HEK293T (cell line): ENCODE data around the gene ATR.
"Not testable (repeated sequence)": the region's sequence is repeated elsewhere in the genome, so short reads cannot be mapped to it uniquely, and the experiment has no call there.

Experiments
- CTCF ChIA-PET: fragments of 350-600 bp; formaldehyde crosslinking; extraction: SDS; loops from one replicate; lab custom pipeline; 2021; ENCODE audit warnings: antibody characterized with exemption, inconsistent platforms; lab: Yijun Ruan, JAX
- POLR2A ChIA-PET: fragments of 350-600 bp; formaldehyde crosslinking; extraction: SDS; loops from one replicate; lab custom pipeline; 2020; ENCODE audit warnings: antibody characterized with exemption, inconsistent platforms; lab: Yijun Ruan, JAX
- DNase-seq: peaks from one replicate; pipeline ENCODE4 v3.0.0; 2012; ENCODE audit warnings: mixed read lengths; ENCODE audit errors: extremely low spot score
- ARNT ChIP-seq: fragments of 450-650 bp; IDR thresholded peaks from 2 replicates; pipeline ENCODE4 v1.6.1; 2017; ENCODE audit warnings: mild to moderate bottlenecking
- BHLHE40 ChIP-seq: fragments of 450-650 bp; IDR thresholded peaks from 2 replicates; pipeline ENCODE4 v1.6.1; 2016; ENCODE audit warnings: mild to moderate bottlenecking, moderate library complexity, borderline replicate concordance
- CTBP1 ChIP-seq: fragments of 450-650 bp; IDR thresholded peaks from 2 replicates; pipeline ENCODE4 v1.6.1; 2016; ENCODE audit warnings: borderline replicate concordance
- ELF4 ChIP-seq: fragments of 450-650 bp; IDR thresholded peaks from 2 replicates; pipeline ENCODE4 v1.6.1; 2017; ENCODE audit warnings: antibody characterized with exemption
- FOXA1 ChIP-seq: fragments of 450-650 bp; IDR thresholded peaks from 2 replicates; pipeline ENCODE4 v1.6.1; 2016; ENCODE audit warnings: mild to moderate bottlenecking
- FOXK2 ChIP-seq: fragments of 450-650 bp; IDR thresholded peaks from 2 replicates; pipeline ENCODE4 v1.6.1; 2016; ENCODE audit warnings: mild to moderate bottlenecking
- FOXM1 ChIP-seq: fragments of 450-650 bp; IDR thresholded peaks from 2 replicates; pipeline ENCODE4 v1.6.1; 2017; ENCODE audit warnings: mild to moderate bottlenecking, borderline replicate concordance
- HDGF ChIP-seq: fragments of 450-650 bp; IDR thresholded peaks from 2 replicates; pipeline ENCODE4 v1.6.1; 2017; ENCODE audit warnings: antibody characterized with exemption, borderline replicate concordance
- L3MBTL2 ChIP-seq: fragments of 450-650 bp; conservative IDR thresholded peaks from 2 replicates; pipeline ENCODE4 v1.6.1; 2016; ENCODE audit warnings: mild to moderate bottlenecking
- LEF1 ChIP-seq: fragments of 450-650 bp; IDR thresholded peaks from 2 replicates; pipeline ENCODE4 v1.6.1; 2017; ENCODE audit warnings: mild to moderate bottlenecking, borderline replicate concordance
- NFRKB ChIP-seq: fragments of 450-650 bp; IDR thresholded peaks from 2 replicates; pipeline ENCODE4 v1.6.1; 2016; ENCODE audit warnings: mild to moderate bottlenecking, moderate library complexity
- SP1 ChIP-seq: fragments of 450-650 bp; IDR thresholded peaks from 2 replicates; pipeline ENCODE4 v1.6.1; 2017
- SUZ12 ChIP-seq: fragments of 450-650 bp; IDR thresholded peaks from 2 replicates; pipeline ENCODE4 v1.6.1; 2016; ENCODE audit warnings: mild to moderate bottlenecking
- TARDBP ChIP-seq: fragments of 450-650 bp; IDR thresholded peaks from 2 replicates; pipeline ENCODE4 v1.6.1; 2016
- ZNF384 ChIP-seq: fragments of 450-650 bp; IDR thresholded peaks from 2 replicates; pipeline ENCODE4 v1.6.1; 2016
- TF ChIP-seq, protein P1 (sequence below): fragments of 450-650 bp; IDR thresholded peaks from 2 replicates; pipeline ENCODE4 v1.6.1; 2016

The ATR gene

DNA sequence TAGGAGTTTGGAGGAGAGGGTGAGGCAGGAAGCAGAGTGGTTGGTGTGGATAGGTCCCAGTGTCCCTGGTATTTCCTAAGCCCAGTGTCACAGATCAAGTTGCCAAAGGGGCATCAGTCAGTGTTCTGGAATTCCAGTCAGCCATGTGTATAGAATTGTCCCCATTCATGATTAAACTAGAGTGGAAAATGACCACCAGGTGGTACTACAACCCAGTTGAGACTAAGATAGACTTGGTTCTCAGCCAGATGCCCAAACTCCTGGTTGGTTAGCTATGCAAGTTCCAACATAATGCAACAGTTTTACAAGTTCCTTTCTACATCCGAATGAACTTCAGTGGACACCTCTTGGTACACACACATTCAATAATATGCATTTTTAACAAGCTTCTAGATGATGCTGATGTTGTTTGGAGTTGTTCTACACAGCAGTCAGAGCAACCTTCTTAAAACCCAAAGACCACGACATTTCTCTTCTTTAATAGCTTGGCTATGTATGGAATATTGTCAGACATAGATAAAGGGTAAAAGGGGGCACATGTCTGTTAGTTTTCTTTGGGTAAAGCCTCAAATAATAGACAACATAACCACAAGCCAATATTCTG is 8.4 kb upstream of the ATR start:
- ChIA-PET CTCF (interaction anchor here (0.6 to 1.4 kb wide), 4 partner anchors 81 to 242 kb away, joined by 3 to 7 read pairs (median 5); no protein-coding TSS in a partner anchor), POLR2A (interaction anchor here (0.7 to 1.7 kb wide), 3 partner anchors 8 to 137 kb away, joined by 3 to 7 read pairs (median 5); partner anchors contain the start of genes ATR, PLS1 and TRPC1)
- DNase-seq: peak; percentile 64
- TF ChIP-seq CTBP1 (no peak), ZNF384 (no peak), L3MBTL2 (no peak), HDGF (no peak)
- TF ChIP-seq, protein P1, sequence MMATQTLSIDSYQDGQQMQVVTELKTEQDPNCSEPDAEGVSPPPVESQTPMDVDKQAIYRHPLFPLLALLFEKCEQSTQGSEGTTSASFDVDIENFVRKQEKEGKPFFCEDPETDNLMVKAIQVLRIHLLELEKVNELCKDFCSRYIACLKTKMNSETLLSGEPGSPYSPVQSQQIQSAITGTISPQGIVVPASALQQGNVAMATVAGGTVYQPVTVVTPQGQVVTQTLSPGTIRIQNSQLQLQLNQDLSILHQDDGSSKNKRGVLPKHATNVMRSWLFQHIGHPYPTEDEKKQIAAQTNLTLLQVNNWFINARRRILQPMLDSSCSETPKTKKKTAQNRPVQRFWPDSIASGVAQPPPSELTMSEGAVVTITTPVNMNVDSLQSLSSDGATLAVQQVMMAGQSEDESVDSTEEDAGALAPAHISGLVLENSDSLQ: no peak

DNA sequence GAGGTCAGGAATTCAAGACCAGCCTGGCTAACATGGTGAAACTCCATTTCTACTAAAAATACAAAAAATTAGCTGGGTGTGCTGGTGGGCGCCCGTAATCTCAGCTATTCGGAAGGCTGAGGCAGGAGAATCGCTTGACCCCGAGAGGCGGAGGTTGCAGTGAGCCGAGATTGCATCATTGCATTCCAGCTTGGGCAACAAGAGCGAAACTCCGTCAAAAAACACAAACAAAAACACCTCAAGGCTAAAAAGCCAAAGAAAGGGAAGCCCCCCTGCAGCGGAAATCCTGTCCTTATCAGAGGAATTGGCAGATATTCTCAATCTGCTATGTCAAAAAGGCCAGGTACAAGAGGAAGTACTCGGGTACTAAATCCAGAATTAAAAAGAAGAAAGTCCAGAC is 2.5 kb upstream of the ATR start:
- CTCF ChIA-PET, POLR2A ChIA-PET, DNase-seq: not testable (repeated sequence)

DNA sequence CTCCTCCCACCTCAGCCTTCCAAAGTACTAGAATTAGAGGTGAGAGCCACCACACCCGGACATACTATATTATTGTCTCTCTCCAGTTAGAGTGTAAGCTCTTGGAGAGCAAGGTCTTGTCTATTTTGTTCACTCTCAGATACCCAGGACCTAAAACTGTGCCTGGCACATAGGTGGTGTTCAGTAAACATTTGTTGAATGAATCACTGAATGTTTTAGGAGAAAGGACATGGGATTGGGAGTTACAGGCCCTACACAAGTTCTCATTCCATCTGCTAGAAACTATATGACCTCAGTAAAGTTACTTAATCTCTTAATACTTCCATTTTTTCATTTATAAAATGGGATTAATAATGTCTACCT is 1.5 kb upstream of the ATR start:
- no peak for TF ChIP-seq TARDBP
- no peak for TF ChIP-seq SP1
- no peak for TF ChIP-seq ZNF384
- no peak for TF ChIP-seq ELF4
- no peak for TF ChIP-seq BHLHE40
- TF ChIP-seq FOXA1: no peak
- no peak for TF ChIP-seq FOXM1
- TF ChIP-seq NFRKB: no peak
- no peak for TF ChIP-seq ARNT
- TF ChIP-seq HDGF: no peak
- no peak for TF ChIP-seq LEF1
- DNase-seq: no peak
- POLR2A ChIA-PET: no interaction called here
- CTCF ChIA-PET: no interaction called here

DNA sequence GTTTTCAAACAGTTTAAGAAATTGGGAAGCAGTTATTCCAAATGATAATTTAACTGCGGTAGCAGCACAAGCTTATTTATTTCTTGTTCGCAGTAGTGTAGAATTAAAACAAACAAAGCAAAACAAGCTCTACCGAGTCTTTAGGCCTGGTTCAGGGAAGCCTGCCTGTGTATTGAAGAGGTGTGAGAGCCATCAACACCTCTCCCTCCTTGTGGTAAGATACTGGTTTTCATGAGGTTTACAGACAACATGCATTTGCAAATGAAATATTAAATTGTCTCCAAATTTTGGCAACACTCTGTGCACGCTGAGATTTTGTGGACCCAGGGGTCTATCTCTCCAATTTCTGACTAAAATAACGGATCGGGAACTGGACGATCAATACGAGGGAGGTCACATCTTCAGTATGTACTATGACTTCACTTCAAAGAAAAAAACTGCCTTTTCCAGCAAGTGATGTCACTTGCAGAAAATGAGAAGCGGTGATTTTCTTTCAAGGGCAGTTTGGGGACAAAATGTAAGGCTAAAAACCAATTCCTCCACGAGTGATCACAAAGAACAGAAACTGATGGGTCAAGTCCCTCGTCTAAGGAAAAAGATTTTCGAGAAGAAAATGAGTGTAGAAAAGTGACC is 721 bp downstream of the ATR start:
- CTCF ChIA-PET: interaction anchor here (0.7 kb wide), 1 partner anchor 251 kb away, joined by 3 read pairs; no protein-coding TSS in a partner anchor
- POLR2A ChIA-PET: interaction anchor here (0.8 to 2.1 kb wide), 10 partner anchors 9 to 422 kb away, joined by 3 to 12 read pairs (median 4); partner anchors contain the start of genes PLS1 and TRPC1
- DNase-seq: no peak
- TF ChIP-seq FOXM1: no peak
- TF ChIP-seq SUZ12: no peak
- no peak; the same call in 1 of the 2 replicates for TF ChIP-seq L3MBTL2
- no peak for TF ChIP-seq ZNF384
- TF ChIP-seq HDGF: no peak
- TF ChIP-seq, protein P1: no peak
- TF ChIP-seq FOXA1: no peak
- no peak for TF ChIP-seq BHLHE40
- no peak for TF ChIP-seq ELF4
- no peak for TF ChIP-seq FOXK2

DNA sequence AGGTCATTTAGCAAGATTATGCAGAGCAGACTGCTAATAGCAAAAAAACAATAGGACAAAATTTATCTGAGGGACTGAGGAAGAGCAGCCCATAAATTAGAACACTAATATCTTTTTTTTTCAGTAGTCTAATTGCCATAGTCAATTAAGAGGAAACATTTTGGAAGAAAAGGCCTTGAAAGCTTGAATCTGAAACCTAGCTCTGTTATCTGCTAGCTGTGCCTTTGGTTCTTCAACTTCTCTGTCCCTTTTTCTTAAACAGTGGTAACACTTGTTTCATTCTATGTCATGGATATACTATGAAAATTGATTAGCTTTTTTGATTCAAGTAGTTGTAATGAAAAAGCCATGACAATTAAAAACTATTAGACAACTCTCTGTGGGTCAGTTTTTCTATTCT is 1.7 kb downstream of the ATR start:
- POLR2A ChIA-PET: interaction anchor here (2.1 kb wide), 1 partner anchor 147 kb away, joined by 12 read pairs; the partner anchor contains the start of gene TRPC1
- CTCF ChIA-PET: no interaction called here
- no peak for TF ChIP-seq BHLHE40
- TF ChIP-seq FOXK2: no peak
- no peak for TF ChIP-seq ARNT
- no peak for TF ChIP-seq L3MBTL2
- TF ChIP-seq FOXM1: no peak
- no peak for TF ChIP-seq FOXA1
- no peak for TF ChIP-seq ZNF384
- TF ChIP-seq LEF1: no peak
- no peak for TF ChIP-seq TARDBP
- TF ChIP-seq, protein P1: no peak
- TF ChIP-seq CTBP1: no peak
- TF ChIP-seq HDGF: no peak
- TF ChIP-seq SUZ12: no peak
- no peak for TF ChIP-seq ELF4
- no peak for TF ChIP-seq NFRKB
- DNase-seq: no peak

DNA sequence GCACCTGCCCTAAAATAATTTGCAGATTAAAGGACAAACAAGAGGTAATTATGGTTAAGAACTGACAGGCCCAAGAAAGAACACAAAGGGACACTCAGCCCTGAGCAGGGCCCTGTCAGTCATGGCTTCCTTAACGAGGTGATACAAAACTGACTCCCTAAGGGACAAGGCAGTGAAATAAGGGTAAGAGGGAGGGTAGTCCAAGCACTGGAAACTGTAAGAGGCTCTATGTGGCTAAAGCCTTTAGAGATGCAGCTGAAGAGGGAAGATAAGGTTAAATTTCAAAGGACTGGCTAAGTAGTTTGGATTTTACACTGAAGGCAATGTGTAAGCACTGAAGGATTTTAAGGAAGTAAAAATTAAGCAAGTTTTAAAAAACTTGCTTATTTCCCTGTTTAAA is 3.9 kb downstream of the ATR start:
- no peak for TF ChIP-seq ZNF384
- TF ChIP-seq, protein P1: peak; percentile 70
- TF ChIP-seq CTBP1: no peak
- no peak for TF ChIP-seq SP1
- no peak for TF ChIP-seq LEF1
- no peak for TF ChIP-seq L3MBTL2
- TF ChIP-seq TARDBP: no peak
- TF ChIP-seq FOXM1: no peak
- ChIA-PET POLR2A (no interaction called here), CTCF (interaction anchor here (0.7 kb wide), 1 partner anchor 1209 kb away, joined by 3 read pairs; no protein-coding TSS in a partner anchor)
- DNase-seq: no peak

DNA sequence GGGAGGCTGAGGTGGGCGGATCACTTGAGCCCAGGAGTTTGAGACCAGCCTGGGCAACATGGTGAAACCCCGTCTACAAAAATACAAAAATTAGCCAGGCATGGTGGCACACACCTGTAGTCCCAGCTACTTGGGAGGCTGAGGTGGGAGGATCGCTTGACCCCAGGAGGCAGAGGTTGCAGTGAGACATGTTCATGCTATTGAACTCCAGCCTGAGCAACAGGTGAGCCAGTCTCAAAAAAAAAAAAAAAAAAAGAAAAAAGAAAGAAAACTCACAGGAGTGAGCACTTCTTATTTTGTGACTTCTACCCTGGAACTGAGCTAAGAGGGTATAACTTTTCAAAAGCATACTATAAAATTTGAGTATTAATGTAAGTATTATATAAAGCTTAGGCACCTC is 4.3 kb downstream of the ATR start:
- CTCF ChIA-PET, DNase-seq, POLR2A ChIA-PET: not testable (repeated sequence)

DNA sequence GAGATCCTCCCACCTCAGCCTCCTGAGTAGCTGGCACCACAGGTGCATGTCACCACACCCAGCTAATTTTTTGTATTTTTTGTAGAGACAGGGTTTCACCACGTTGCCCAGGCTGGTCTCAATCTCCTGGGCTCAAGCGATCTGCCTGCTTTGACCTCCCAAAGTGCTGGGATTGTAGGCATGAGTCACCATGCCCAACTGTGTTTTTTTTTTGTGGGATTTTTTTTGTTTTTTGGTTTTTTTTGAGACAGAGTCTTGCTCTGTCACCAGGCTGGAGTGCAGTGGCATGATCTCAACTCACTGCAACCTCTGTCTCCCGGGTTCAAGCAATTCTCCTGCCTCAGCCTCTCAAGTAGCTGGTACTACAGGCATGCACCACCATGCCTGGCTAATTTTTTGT is 9.1 kb downstream of the ATR start:
- POLR2A ChIA-PET, DNase-seq, CTCF ChIA-PET: not testable (repeated sequence)
